GM23338 (cell line): ENCODE data around the gene N4BP2. TPM values are rescaled to one million over a fixed set of nuclear protein-coding genes. Genes with fewer than 3 reads are reported as not detected.
A peak's percentile ranks its signal among the peaks of the same experiment; 100 is the strongest.

Source experiments
- ATAC-seq: fragments of 200-7000 bp; cut with Tn5 transposase; 3 replicates; pipeline ENCODE4 v1.9.1; 2020
- DNase-seq: peaks from one replicate; pipeline ENCODE4 v3.0.0-alpha.2; 2015; ENCODE audit warnings: low spot score
- H2AFZ ChIP-seq: fragments of 200-600 bp; sonication (generic); 2 replicates; pipeline ENCODE4 v1.8.0; 2016; ENCODE audit warnings: antibody characterized with exemption, mild to moderate bottlenecking, moderate library complexity
- H3F3A ChIP-seq: fragments of 200-600 bp; sonication (generic); replicated peaks from 2 replicates; pipeline ENCODE4 v1.8.0; 2017; ENCODE audit warnings: antibody characterized with exemption, mixed run types, low read depth
- H3K27ac ChIP-seq: fragments of 200-600 bp; sonication (generic); 2 replicates; pipeline ENCODE4 v1.6.1; 2016; ENCODE audit warnings: low read depth
- H3K27me3 ChIP-seq: fragments of 200-600 bp; sonication (generic); 2 replicates; pipeline ENCODE4 v1.8.0; 2016; ENCODE audit warnings: mild to moderate bottlenecking, mixed run types, moderate library complexity; ENCODE audit not compliant: insufficient read depth
- H3K36me3 ChIP-seq: fragments of 200-600 bp; sonication (generic); 2 replicates; pipeline ENCODE4 v1.8.0; 2016; ENCODE audit warnings: mild to moderate bottlenecking; ENCODE audit not compliant: insufficient read depth
- H3K4me1 ChIP-seq: fragments of 200-600 bp; sonication (generic); 2 replicates; pipeline ENCODE4 v1.8.0; 2016; ENCODE audit warnings: mild to moderate bottlenecking, moderate library complexity; ENCODE audit not compliant: insufficient read depth
- H3K4me2 ChIP-seq: fragments of 200-600 bp; sonication (generic); 2 replicates; pipeline ENCODE4 v1.7.1; 2017; ENCODE audit warnings: mixed run types
- H3K4me3 ChIP-seq: fragments of 200-600 bp; sonication (generic); 2 replicates; pipeline ENCODE4 v1.6.1; 2016; ENCODE audit warnings: mixed run types
- H3K79me2 ChIP-seq: fragments of 200-600 bp; sonication (generic); replicated peaks from 2 replicates; pipeline ENCODE4 v1.8.0; 2017; ENCODE audit warnings: mild to moderate bottlenecking; ENCODE audit not compliant: insufficient read depth
- H3K9me2 ChIP-seq: fragments of 200-600 bp; sonication (generic); 2 replicates; pipeline ENCODE4 v1.8.0; 2017; ENCODE audit not compliant: insufficient read depth
- H4K20me1 ChIP-seq: fragments of 200-600 bp; sonication (generic); replicated peaks from 2 replicates; pipeline ENCODE4 v1.8.0; 2017; ENCODE audit warnings: mild to moderate bottlenecking; ENCODE audit not compliant: insufficient read depth
- H3K27ac Mint-ChIP-seq: 2 replicates; pipeline ENCODE4 v1.8.0; 2020; ENCODE audit warnings: inconsistent platforms, mild to moderate bottlenecking, moderate library complexity, mixed read lengths
- H3K27me3 Mint-ChIP-seq: 3 replicates; pipeline ENCODE4 v1.8.0; 2022; ENCODE audit warnings: low read depth, mild to moderate bottlenecking, moderate library complexity, mixed read lengths, inconsistent platforms; ENCODE audit not compliant: insufficient read depth, poor library complexity
- H3K36me3 Mint-ChIP-seq: 3 replicates; pipeline ENCODE4 v1.8.0; 2021; ENCODE audit warnings: low read depth, mild to moderate bottlenecking, inconsistent platforms, moderate library complexity, mixed read lengths
- H3K4me1 Mint-ChIP-seq: 3 replicates; pipeline ENCODE4 v1.8.0; 2020; ENCODE audit warnings: mild to moderate bottlenecking, inconsistent platforms, mixed read lengths
- H3K4me3 Mint-ChIP-seq: 3 replicates; pipeline ENCODE4 v1.8.0; 2021; ENCODE audit warnings: moderate library complexity, mild to moderate bottlenecking, inconsistent platforms, mixed read lengths
- H3K9me3 Mint-ChIP-seq: 3 replicates; pipeline ENCODE4 v1.8.0; 2020; ENCODE audit warnings: moderate library complexity, mild to moderate bottlenecking, inconsistent platforms, mixed read lengths
- CREB1 ChIP-seq: fragments of 250-450 bp; sonication (Bioruptor Pico); IDR thresholded peaks from 2 replicates; pipeline ENCODE4 v1.5.0; 2020; ENCODE audit warnings: low read depth, mild to moderate bottlenecking, moderate library complexity
- CTCF ChIP-seq, 2 experiments: fragments of 200-600 bp in 1 of 2; sonication (generic) in 1 of 2; conservative IDR thresholded peaks; 2 replicates each; pipeline versions ENCODE4 v1.5.1 to v1.6.1; 2016 to 2017; ENCODE audit warnings: antibody characterized with exemption in 2 of 2, low read depth in 2 of 2, mild to moderate bottlenecking in 2 of 2, moderate library complexity in 1 of 2
- ETS1 ChIP-seq: IDR thresholded peaks from 2 replicates; pipeline ENCODE4 v1.6.1; 2016; ENCODE audit warnings: antibody characterized with exemption
- EZH2 ChIP-seq: fragments of 200-600 bp; sonication (generic); IDR thresholded peaks from one replicate; pipeline ENCODE4 v1.8.0; 2017; ENCODE audit warnings: antibody characterized with exemption, mild to moderate bottlenecking, low read depth; ENCODE audit not compliant: unreplicated experiment
- EZH2phosphoT487 ChIP-seq: fragments of 200-600 bp; sonication (generic); IDR thresholded peaks from one replicate; pipeline ENCODE4 v1.8.1; 2018; ENCODE audit warnings: antibody characterized with exemption; ENCODE audit not compliant: unreplicated experiment
- JUNB ChIP-seq: IDR thresholded peaks from one replicate; pipeline ENCODE4 v1.6.1; 2016; ENCODE audit warnings: antibody characterized with exemption; ENCODE audit not compliant: unreplicated experiment
- NANOG ChIP-seq: IDR thresholded peaks from 2 replicates; pipeline ENCODE4 v1.6.1; 2016; ENCODE audit warnings: antibody characterized with exemption, borderline replicate concordance
- POLR2AphosphoS5 ChIP-seq: IDR thresholded peaks from 2 replicates; pipeline ENCODE4 v1.6.1; 2016; ENCODE audit warnings: antibody characterized with exemption, low read depth
- REST ChIP-seq: IDR thresholded peaks from one replicate; pipeline ENCODE4 v1.6.1; 2018; ENCODE audit warnings: antibody characterized with exemption; ENCODE audit not compliant: unreplicated experiment
- STAT1 ChIP-seq: IDR thresholded peaks from one replicate; pipeline ENCODE4 v1.6.1; 2016; ENCODE audit warnings: antibody characterized with exemption; ENCODE audit not compliant: unreplicated experiment
- ZNF114 ChIP-seq: fragments of 250-450 bp; sonication (Bioruptor Pico); IDR thresholded peaks from 2 replicates; pipeline ENCODE4 v1.5.0; 2020; ENCODE audit warnings: mild to moderate bottlenecking, moderate library complexity
- ZNF331 ChIP-seq: fragments of 250-450 bp; sonication (Bioruptor Pico); IDR thresholded peaks from 2 replicates; pipeline ENCODE4 v1.5.0; 2020; ENCODE audit warnings: low read depth, mild to moderate bottlenecking, moderate library complexity
- ZNF462 ChIP-seq: fragments of 250-450 bp; sonication (Bioruptor Pico); IDR thresholded peaks from 2 replicates; pipeline ENCODE4 v1.5.0; 2020; ENCODE audit warnings: mild to moderate bottlenecking, moderate library complexity
- polyA plus RNA-seq: library from polyadenylated mRNA; unstranded; fragments of >200 nt; fragmentation: Nextera tagmentation; extraction: Ambion mirVana; gene quantifications from 2 replicates; pipeline ENCODE4 v1.2.1, GENCODE V29; 2016
- total RNA-seq: library from RNA; depleted of rRNA; stranded (reverse); fragments of >200 nt; shearing (Covaris generic); gene quantifications from 2 replicates; pipeline ENCODE4 v1.2.3, GENCODE V29; 2014

N4BP2 gene
- total and polyA plus RNA-seq, 2 experiments from 2014 or later: 25.6 to 46.3 TPM

GRCh38 chr4:40186665-40187014 lies 130.0 kb downstream of the N4BP2 start:
- Histone ChIP-seq H3K27me3 (no peaks in the 10 kb centered on the region), H3K27ac (no peak overlapping the region), H4K20me1 (no peaks in the 10 kb centered on the region), H3K4me3 (no peak overlapping the region), H3K4me1 (peaks cover 36% of the 10 kb centered on the region), H3F3A (0 out of 2 replicates have a peak, but pooled peaks cover 3% of the 10 kb centered on the region), H2AFZ (no peak overlapping the region), H3K79me2 (no peaks in the 10 kb centered on the region), H3K9me2 (no peaks in the 10 kb centered on the region), H3K4me2 (no peak overlapping the region), H3K36me3 (no peaks in the 10 kb centered on the region)
- TF ChIP-seq POLR2AphosphoS5 (no peak), CTCF (conservative IDR thresholded peaks at IDR 0.05; ENCODE audit: low read depth in 2 of 2) (no peak), NANOG (no peak), ZNF114 (CRISPR knock-in tag) (no peak), ETS1 (no peak), ZNF331 (CRISPR knock-in tag) (no peak), JUNB (no peak), REST (no peak), STAT1 (no peak), ZNF462 (CRISPR knock-in tag) (no peak), EZH2 (no peak), CREB1 (CRISPR knock-in tag) (no peak), EZH2phosphoT487 (no peak)
- no peaks in the 10 kb centered on the region for H3K9me3 Mint-ChIP-seq
- H3K4me1 Mint-ChIP-seq: peaks cover 34% of the 10 kb centered on the region
- H3K36me3 Mint-ChIP-seq: no peaks in the 10 kb centered on the region
- no peak for ATAC-seq
- no peaks in the 10 kb centered on the region for H3K27me3 Mint-ChIP-seq
- H3K4me3 Mint-ChIP-seq: no peak overlapping the region
- H3K27ac Mint-ChIP-seq: peak overlapping the region; percentile 4; the same call in 1 of the 2 replicates
- no peak for DNase-seq
